K562 (cell line): ENCODE results near the gene ZNF565. TPM values are rescaled to one million over a fixed set of nuclear protein-coding genes. Genes with fewer than 3 reads are reported as not detected.
"Not testable (repeated sequence)": the region's sequence is repeated elsewhere in the genome, so short reads cannot be mapped to it uniquely, and the experiment has no call there.

Experiments used
- ATAC-seq: fragments of 200-7000 bp; cut with Tn5 transposase; 3 replicates; pipeline ENCODE4 v1.9.1; 2020; ENCODE audit warnings: moderate library complexity
- BruUV-seq: library from RNA; stranded (reverse); fragments of 400-500 nt; replicated peaks from 2 replicates; lab custom pipeline; 2021; lab: Mats Ljungman, UMichigan
- CTCF ChIA-PET: fragments of 300-600 bp; formaldehyde crosslinking; extraction: SDS; loops from one replicate; lab custom pipeline; 2021; ENCODE audit warnings: low intra/inter-chr PET ratio; lab: Yijun Ruan, JAX
- POLR2A ChIA-PET: fragments of 300-600, 350-650 bp; sonication (Branson Sonifier 250); formaldehyde crosslinking; extraction: SDS; loops from one replicate; lab custom pipeline; 2021; ENCODE audit warnings: antibody characterized with exemption, inconsistent platforms; lab: Yijun Ruan, JAX
- DNase-seq, 4 experiments: peaks; one replicate each; pipeline versions ENCODE4 v3.0.0 to v3.0.0-alpha.2; 2011 to 2018; ENCODE audit warnings: low spot score in 3 of 4, mixed read lengths in 3 of 4; ENCODE audit errors: extremely low read depth in 1 of 4
- FAIRE-seq: peaks from 2 replicates; lab custom pipeline; 2011; peaks lifted over from hg19 to GRCh38; lab: Jason Lieb, UNC
- H2AFZ ChIP-seq: 2 replicates; pipeline ENCODE4 v1.6.0; 2011; ENCODE audit warnings: low read depth, low read length, control low read depth, inconsistent platforms
- H3K27ac ChIP-seq: fragments of 200-600 bp; 3 replicates; pipeline ENCODE4 v1.8.0; 2011; ENCODE audit warnings: low read depth, mild to moderate bottlenecking, control low read depth, inconsistent platforms, low read length, moderate library complexity, mixed read lengths; ENCODE audit errors: extremely low read depth
- H3K27me3 ChIP-seq, 2 experiments: fragments of 300-600 bp in 1 of 2; 2 replicates in 1 of 2; 3 replicates in 1 of 2; pipeline versions ENCODE4 v1.6.0 to v1.8.0; 2011; ENCODE audit warnings: inconsistent platforms in 2 of 2, low read length in 2 of 2, mild to moderate bottlenecking in 1 of 2, mixed read lengths in 1 of 2, moderate library complexity in 1 of 2; ENCODE audit not compliant: control insufficient read depth in 2 of 2, insufficient read depth in 2 of 2
- H3K36me3 ChIP-seq: fragments of 300-600 bp; 3 replicates; pipeline ENCODE4 v1.8.0; 2011; ENCODE audit warnings: mild to moderate bottlenecking, low read length, inconsistent platforms; ENCODE audit not compliant: control insufficient read depth, insufficient read depth
- H3K4me1 ChIP-seq, 2 experiments: fragments of 200-600 bp in 1 of 2; replicated peaks in 1 of 2; 2 replicates in 1 of 2; 3 replicates in 1 of 2; pipeline versions ENCODE4 v1.5.1 to v1.8.0; 2011; ENCODE audit warnings: inconsistent platforms in 2 of 2, low read length in 2 of 2, mild to moderate bottlenecking in 1 of 2, mixed read lengths in 1 of 2, moderate library complexity in 1 of 2; ENCODE audit not compliant: control insufficient read depth in 2 of 2, insufficient read depth in 2 of 2
- H3K4me2 ChIP-seq: 2 replicates; pipeline ENCODE4 v1.6.1; 2011; ENCODE audit warnings: low read length, control low read depth, inconsistent platforms, mixed read lengths; ENCODE audit not compliant: insufficient read depth
- H3K4me3 ChIP-seq: fragments of 200-600 bp; sonication (generic), shearing (Covaris generic); 2 replicates; pipeline ENCODE4 v1.5.1; 2016; ENCODE audit warnings: control low read depth, inconsistent platforms
- H3K79me2 ChIP-seq: fragments of 200-600 bp; 3 replicates; pipeline ENCODE4 v1.8.0; 2011; ENCODE audit warnings: low read length, inconsistent platforms; ENCODE audit not compliant: control insufficient read depth, insufficient read depth
- H3K9ac ChIP-seq, 2 experiments: 2 replicates each; pipeline versions ENCODE4 v1.6.0 to v1.6.1; 2011; ENCODE audit warnings: low read depth in 2 of 2, low read length in 2 of 2, control low read depth in 1 of 2, inconsistent platforms in 1 of 2, mild to moderate bottlenecking in 1 of 2, mixed read lengths in 1 of 2; ENCODE audit not compliant: insufficient read depth in 1 of 2
- H3K9me1 ChIP-seq: one replicate; pipeline ENCODE4 v1.6.0; 2011; ENCODE audit warnings: inconsistent platforms, mild to moderate bottlenecking, low read length, moderate library complexity; ENCODE audit not compliant: control insufficient read depth, insufficient read depth
- H3K9me3 ChIP-seq: replicated peaks from 2 replicates; pipeline ENCODE4 v1.5.1; 2011; ENCODE audit warnings: low read depth, low read length, inconsistent platforms; ENCODE audit not compliant: control insufficient read depth, insufficient read depth
- H4K20me1 ChIP-seq: replicated peaks from 2 replicates; pipeline ENCODE4 v1.6.1; 2011; ENCODE audit warnings: low read length, inconsistent platforms, mixed read lengths; ENCODE audit not compliant: control insufficient read depth, insufficient read depth
- BMI1 ChIP-seq: fragments of 150-350 bp; IDR thresholded peaks from 2 replicates; pipeline ENCODE4 v1.6.1; 2014; ENCODE audit warnings: low read length
- CAMTA2 ChIP-seq: fragments of 250-450 bp; sonication (Bioruptor Pico); conservative IDR thresholded peaks from 2 replicates; pipeline ENCODE4 v1.5.1; 2022
- CSDE1 ChIP-seq, 2 experiments: fragments of 450-650 bp; IDR thresholded peaks; 2 replicates each; pipeline ENCODE4 v1.6.1; 2016; ENCODE audit warnings: mild to moderate bottlenecking in 1 of 2
- HDAC1 ChIP-seq, 2 experiments: fragments of 450-650 bp; IDR thresholded peaks; 2 replicates each; pipeline ENCODE4 v1.6.1; 2016 to 2017; ENCODE audit warnings: inconsistent platforms in 1 of 2, mild to moderate bottlenecking in 1 of 2, moderate library complexity in 1 of 2
- MAFF ChIP-seq: IDR thresholded peaks from 2 replicates; pipeline ENCODE4 v1.6.1; 2012; ENCODE audit warnings: low read length, improper control_type of control experiment
- NR0B1 ChIP-seq: fragments of 450-650 bp; IDR thresholded peaks from one replicate; pipeline ENCODE4 v1.6.1; 2018; ENCODE audit warnings: mild to moderate bottlenecking, moderate library complexity; ENCODE audit not compliant: partially characterized antibody
- POU5F1 ChIP-seq: fragments of 150-350 bp; IDR thresholded peaks from 2 replicates; pipeline ENCODE4 v1.6.1; 2014; ENCODE audit warnings: borderline replicate concordance, low read length, low read depth, mild to moderate bottlenecking; ENCODE audit not compliant: partially characterized antibody
- ZNF311 ChIP-seq: fragments of 250-450 bp; sonication (Bioruptor Pico); IDR thresholded peaks from 2 replicates; pipeline ENCODE4 v1.4.0; 2020; ENCODE audit warnings: mild to moderate bottlenecking, moderate library complexity
- WGBS: fragments of 100-300 bp; shearing (Covaris generic); methylation state at CpG from one replicate; pipeline ENCODE4 v1.1.6; 2016; ENCODE audit warnings: low coverage, mixed read lengths; ENCODE audit not compliant: insufficient coverage; ENCODE audit errors: missing lambda C conversion rate; 5-methylcytosine and 5-hydroxymethylcytosine counted together
- in situ Hi-C: fragments of 300-500 bp; cut with MboI; formaldehyde crosslinking; loops from 4 replicates; pipeline ENCODE4 v1.15.0; 2018; ENCODE audit warnings: inconsistent platforms, mixed read lengths
- intact Hi-C: fragments of 100-400 bp; cut with micrococcal nuclease; formaldehyde crosslinking; loops from 2 replicates; pipeline ENCODE4 v1.14.2; 2022
- polyA plus RNA-seq, 8 experiments: library from polyadenylated mRNA; depleted of rRNA in 4 of 8; stranded (reverse) in 5 of 8; unstranded in 3 of 8; fragments of >200 nt; fragmentation: Nextera tagmentation in 2 of 8; fragmentation: Illumina TruSeq in 1 of 8; extraction: Ambion mirVana in 2 of 8; extraction: Trizol in 1 of 8; gene quantifications; 2 replicates each; pipeline versions ENCODE4 v1.2.1 to v1.2.3, GENCODE V29; 2011 to 2014; ENCODE audit warnings: inconsistent platforms in 1 of 8, missing spikeins in 1 of 8
- total RNA-seq, 7 experiments: library from RNA; depleted of rRNA in 6 of 7; stranded (reverse); fragments of >200 nt in 6 of 7; fragmentation: Illumina TruSeq in 2 of 7; extraction: Trizol in 2 of 7; gene quantifications; 2 replicates each; pipeline versions ENCODE4 v1.2.1 to v1.2.3, GENCODE V29; 2011 to 2021; ENCODE audit warnings: low replicate concordance in 1 of 7

The ZNF565 gene
- total and polyA plus RNA-seq, 9 of the 15 experiments (the other 6 are each of a cell fraction or from before 2014, with no cell fraction given) = 1.3 to 3.2 (median 2.6) TPM

GRCh38 chr19:36196249-36196648 is 18.2 kb downstream of the ZNF565 start (continued):
- TF ChIP-seq NR0B1 (no peak), ZNF311 (CRISPR knock-in tag) (no peak), BMI1 (no peak), CAMTA2 (CRISPR knock-in tag) (no peak), MAFF (no peak), CSDE1 (IDR thresholded peaks at IDR 0.05) (no peak), HDAC1 (IDR thresholded peaks at IDR 0.05) (no peak), POU5F1 (no peak)

GRCh38 chr19:36186722-36187121 is 27.7 kb downstream of the ZNF565 start:
- ATAC-seq, DNase-seq, BruUV-seq, H3K27me3 ChIP-seq, H3K4me3 ChIP-seq, POLR2A ChIA-PET, H3K9me1 ChIP-seq, CTCF ChIA-PET, FAIRE-seq, intact Hi-C loops, H3K9ac ChIP-seq, H2AFZ ChIP-seq, H3K9me3 ChIP-seq, H3K4me1 ChIP-seq, in situ Hi-C loops, H3K27ac ChIP-seq, H4K20me1 ChIP-seq, H3K36me3 ChIP-seq, H3K79me2 ChIP-seq, H3K4me2 ChIP-seq: not testable (repeated sequence)
- 43% methylated on average over 5 of the region's 5 CpGs for WGBS
